ENCODE data around the gene PRR15L. TPM values are rescaled to one million over a fixed set of nuclear protein-coding genes. Genes with fewer than 3 reads are reported as not detected.

PRR15L gene
- total RNA-seq, 6 donors from 2014 or later, result 34.2 to 105 (median 75.2) TPM

DNA sequence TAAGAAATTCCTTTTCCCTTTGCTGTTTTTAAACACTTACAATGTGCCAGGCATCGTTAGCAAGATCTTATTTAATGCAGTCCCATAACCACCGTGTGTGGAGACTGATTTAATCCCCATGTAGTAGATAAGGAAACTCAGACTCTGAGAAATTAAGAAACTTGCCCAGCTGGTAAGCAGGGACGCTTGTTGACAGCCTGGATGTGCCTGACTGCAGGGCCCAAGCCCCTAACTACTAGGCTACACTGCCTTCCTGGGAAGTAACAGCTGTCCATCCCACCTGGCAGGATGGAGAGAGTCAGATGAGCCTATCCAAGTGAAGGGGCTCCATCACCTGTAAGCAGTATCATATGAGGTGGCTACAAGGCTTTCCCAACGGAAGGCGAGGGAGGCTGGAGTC, 36.3 kb upstream of the PRR15L start:
- WGBS, 2 donors, result 79% methylated on average over 5 of the region's 5 CpGs
- Histone ChIP-seq H3K27ac (no peak overlapping the region), H3K4me3 (no peak overlapping the region), H3K4me1 (no peaks in the 10 kb centered on the region), H3K27me3 (no peaks in the 10 kb centered on the region), H3K36me3 (no peaks in the 10 kb centered on the region), H3K9me3 (no peaks in the 10 kb centered on the region)
- no peak for TF ChIP-seq POLR2AphosphoS5 (IDR thresholded peaks at IDR 0.05)
- TF ChIP-seq, protein P1, sequence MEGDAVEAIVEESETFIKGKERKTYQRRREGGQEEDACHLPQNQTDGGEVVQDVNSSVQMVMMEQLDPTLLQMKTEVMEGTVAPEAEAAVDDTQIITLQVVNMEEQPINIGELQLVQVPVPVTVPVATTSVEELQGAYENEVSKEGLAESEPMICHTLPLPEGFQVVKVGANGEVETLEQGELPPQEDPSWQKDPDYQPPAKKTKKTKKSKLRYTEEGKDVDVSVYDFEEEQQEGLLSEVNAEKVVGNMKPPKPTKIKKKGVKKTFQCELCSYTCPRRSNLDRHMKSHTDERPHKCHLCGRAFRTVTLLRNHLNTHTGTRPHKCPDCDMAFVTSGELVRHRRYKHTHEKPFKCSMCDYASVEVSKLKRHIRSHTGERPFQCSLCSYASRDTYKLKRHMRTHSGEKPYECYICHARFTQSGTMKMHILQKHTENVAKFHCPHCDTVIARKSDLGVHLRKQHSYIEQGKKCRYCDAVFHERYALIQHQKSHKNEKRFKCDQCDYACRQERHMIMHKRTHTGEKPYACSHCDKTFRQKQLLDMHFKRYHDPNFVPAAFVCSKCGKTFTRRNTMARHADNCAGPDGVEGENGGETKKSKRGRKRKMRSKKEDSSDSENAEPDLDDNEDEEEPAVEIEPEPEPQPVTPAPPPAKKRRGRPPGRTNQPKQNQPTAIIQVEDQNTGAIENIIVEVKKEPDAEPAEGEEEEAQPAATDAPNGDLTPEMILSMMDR (IDR thresholded peaks at IDR 0.05), result no peak
- TF ChIP-seq POLR2A (IDR thresholded peaks at IDR 0.05), result no peak
- TF ChIP-seq EP300 (IDR thresholded peaks at IDR 0.05), result no peak
- DNase-seq (no peak), ATAC-seq (ENCODE audit: low FRiP score in 2 of 2) (no peak)

DNA sequence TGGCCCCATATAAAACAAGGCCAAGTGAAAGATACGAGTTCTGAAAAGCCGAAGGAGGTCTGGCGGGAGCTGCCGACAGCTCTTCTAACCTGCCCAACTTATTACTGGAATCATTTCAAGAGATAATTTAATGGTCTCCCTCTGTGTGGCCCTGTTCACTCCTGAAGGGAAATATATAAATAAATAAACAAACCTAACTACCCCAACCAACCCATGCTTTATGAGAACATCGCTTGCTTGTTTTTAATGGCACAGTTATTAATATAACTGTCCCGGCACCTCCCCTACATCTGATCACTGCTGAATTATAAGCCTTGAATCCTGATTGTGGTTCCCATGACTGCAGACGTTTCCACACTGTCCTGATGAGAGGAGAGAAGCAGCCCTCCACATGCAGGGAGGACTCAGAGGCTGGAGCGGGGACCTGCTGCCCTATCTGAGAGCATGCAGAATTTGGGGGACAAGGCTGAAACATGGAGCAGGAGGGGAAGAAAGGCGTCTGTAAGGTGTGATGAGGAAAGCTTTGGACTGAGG, 35.4 kb upstream of the PRR15L start:
- 77 to 82% methylated on average over 9 of the region's 9 CpGs for WGBS, 2 donors
- ATAC-seq (ENCODE audit: low FRiP score in 2 of 2), result no peak
- TF ChIP-seq POLR2A (IDR thresholded peaks at IDR 0.05), result no peak
- TF ChIP-seq POLR2AphosphoS5 (IDR thresholded peaks at IDR 0.05), result no peak
- TF ChIP-seq, protein P1 (IDR thresholded peaks at IDR 0.05), result no peak
- no peak for TF ChIP-seq EP300 (IDR thresholded peaks at IDR 0.05)
- Histone ChIP-seq H3K4me1 (no peaks in the 10 kb centered on the region), H3K9me3 (no peaks in the 10 kb centered on the region), H3K36me3 (no peaks in the 10 kb centered on the region), H3K27ac (no peak overlapping the region), H3K4me3 (no peak overlapping the region), H3K27me3 (no peaks in the 10 kb centered on the region)
- DNase-seq, result no peak

DNA sequence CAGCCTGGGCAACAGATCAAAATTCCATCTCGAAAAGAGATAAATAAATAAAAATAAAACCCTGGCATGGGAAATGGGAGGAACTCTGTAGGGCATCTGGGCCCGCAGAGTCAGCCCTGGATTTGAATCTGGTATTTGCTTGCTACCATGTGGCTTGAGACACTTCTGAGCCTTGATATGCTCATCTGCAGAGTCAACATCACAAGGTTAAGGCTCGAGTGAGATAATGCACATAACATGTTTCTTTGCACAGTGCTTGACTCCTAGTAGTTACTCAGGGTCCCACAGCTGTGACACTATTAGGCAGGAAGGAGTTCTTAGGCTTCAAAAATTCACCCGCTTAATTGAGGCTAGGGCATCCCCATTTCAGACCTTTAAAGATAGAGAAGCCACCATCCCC, 34.5 kb upstream of the PRR15L start:
- no peak overlapping the region for H3K27ac ChIP-seq
- no peaks in the 10 kb centered on the region for H3K36me3 ChIP-seq
- H3K9me3 ChIP-seq, result no peaks in the 10 kb centered on the region
- H3K4me1 ChIP-seq, result peaks cover 0 to 8% (median 3%) of the 10 kb centered on the region in 4 donors
- TF ChIP-seq POLR2A (IDR thresholded peaks at IDR 0.05), result no peak
- TF ChIP-seq EP300 (IDR thresholded peaks at IDR 0.05), result no peak
- TF ChIP-seq POLR2AphosphoS5 (IDR thresholded peaks at IDR 0.05), result no peak
- TF ChIP-seq, protein P1 (IDR thresholded peaks at IDR 0.05), result no peak
- ATAC-seq (ENCODE audit: low FRiP score in 2 of 2), result no peak
- no peaks in the 10 kb centered on the region for H3K27me3 ChIP-seq
- no peak overlapping the region for H3K4me3 ChIP-seq
- no peak for DNase-seq
- 68 to 74% methylated on average over 4 of the region's 4 CpGs for WGBS, 2 donors

DNA sequence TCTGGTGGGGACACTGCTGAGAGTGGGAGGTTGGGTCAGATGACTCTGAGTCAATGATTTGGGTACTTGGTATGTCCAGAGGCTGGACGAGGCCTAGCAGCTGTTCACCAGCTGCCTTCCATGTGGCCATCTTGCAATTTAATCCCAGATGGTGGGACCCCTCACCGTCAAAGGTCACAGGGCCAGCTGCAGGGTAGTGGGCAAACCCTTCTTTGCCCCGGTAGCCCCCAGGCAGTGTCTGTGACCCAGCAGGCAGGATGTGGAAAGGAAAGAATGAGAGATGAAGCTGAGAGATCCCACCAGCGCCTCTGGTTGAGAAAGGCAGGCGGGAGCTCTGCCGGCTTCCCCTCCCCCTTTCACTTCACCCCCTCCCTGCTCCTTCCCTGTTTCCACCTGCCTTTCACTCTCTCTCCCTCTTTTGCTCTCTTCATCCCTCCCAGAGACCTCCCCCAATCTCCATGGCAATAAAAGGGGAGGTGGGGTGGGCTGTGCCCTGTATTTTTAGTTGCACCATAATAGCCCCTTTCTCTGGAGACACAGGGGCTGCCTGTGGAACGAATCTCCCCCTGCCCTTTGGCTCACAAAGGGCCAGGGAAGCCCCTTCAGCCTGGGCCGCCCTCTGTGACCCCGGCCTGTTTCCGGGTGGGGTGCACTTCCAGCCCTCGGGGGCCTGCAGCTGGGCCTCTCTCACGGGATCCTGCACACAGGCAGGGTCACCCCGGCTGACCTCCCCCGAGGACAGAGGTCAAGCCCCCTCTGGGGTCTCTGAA, 33.5 kb upstream of the PRR15L start:
- Histone ChIP-seq H3K27me3 (no peaks in the 10 kb centered on the region), H3K4me1 (peaks cover 0 to 8% (median 4%) of the 10 kb centered on the region in 4 donors), H3K9me3 (no peaks in the 10 kb centered on the region), H3K4me3 (no peak overlapping the region), H3K36me3 (no peaks in the 10 kb centered on the region), H3K27ac (no peak overlapping the region)
- TF ChIP-seq EP300 (IDR thresholded peaks at IDR 0.05) (no peak), POLR2AphosphoS5 (IDR thresholded peaks at IDR 0.05) (no peak), POLR2A (IDR thresholded peaks at IDR 0.05) (no peak)
- TF ChIP-seq, protein P1 (IDR thresholded peaks at IDR 0.05), result no peak
- ATAC-seq (ENCODE audit: low FRiP score in 2 of 2) (no peak), DNase-seq (peak in 1 of 2 donors; percentile 39)
- 55 to 80% methylated on average over 12 to 14 of the region's 14 CpGs for WGBS, 2 donors

All from upper lobe of left lung (tissue), 6 donors.